WI38 (cell line): ENCODE data around the gene GUCA2A.

Experiments used
- H3K4me3 ChIP-seq: 2 replicates; pipeline ENCODE4 v1.5.1; 2011; ENCODE audit warnings: low read depth, mild to moderate bottlenecking, control low read depth, low read length
- CTCF ChIP-seq: IDR thresholded peaks from 2 replicates; pipeline ENCODE4 v1.5.1; 2012; ENCODE audit warnings: low read depth, mild to moderate bottlenecking, control low read depth, low read length

GUCA2A gene

GRCh38 chr1:42139444-42139843 is 25.1 kb downstream of the GUCA2A start:
- no peak for TF ChIP-seq CTCF
- no peak overlapping the region for H3K4me3 ChIP-seq

DNA sequence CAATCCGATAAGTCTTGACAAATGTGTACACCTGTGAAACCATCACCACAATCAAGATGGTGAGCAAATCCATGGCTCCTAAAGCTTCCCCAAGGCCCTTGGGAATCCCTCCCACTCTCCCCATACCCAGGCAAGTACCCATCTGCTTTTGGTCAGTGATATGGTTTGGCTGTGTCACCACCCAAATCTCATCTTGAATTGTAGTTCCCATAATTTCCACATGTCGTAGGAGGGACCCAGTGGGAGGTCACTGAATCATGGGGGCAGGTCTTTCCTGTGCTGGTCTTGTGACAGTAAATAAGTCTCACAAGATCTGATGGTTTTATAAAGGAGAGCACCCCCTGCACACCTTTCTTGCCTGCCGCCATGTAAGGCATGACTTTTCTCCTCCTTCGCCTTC is 26.0 kb downstream of the GUCA2A start:
- TF ChIP-seq CTCF = no peak
- H3K4me3 ChIP-seq = no peak overlapping the region

DNA sequence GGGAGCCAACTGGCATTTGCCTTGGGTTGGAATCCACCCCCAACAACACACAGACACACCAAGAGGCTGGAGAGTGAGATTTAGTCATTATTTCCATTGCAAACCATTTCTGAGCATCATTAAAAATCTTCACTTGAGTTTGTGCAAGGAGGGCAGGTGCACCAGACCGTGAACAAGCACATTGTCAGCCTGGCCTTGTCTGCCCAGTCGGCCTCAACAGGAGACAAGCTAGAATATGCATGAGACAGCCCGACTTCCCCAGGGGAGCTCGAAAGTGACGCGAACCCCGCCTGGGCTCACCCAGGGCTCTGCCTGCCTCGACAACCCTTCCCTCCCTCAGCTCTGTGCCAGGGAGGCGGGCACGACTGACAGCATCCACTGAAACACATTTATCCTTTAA is 26.8 kb downstream of the GUCA2A start:
- no peak for TF ChIP-seq CTCF
- no peak overlapping the region for H3K4me3 ChIP-seq

DNA sequence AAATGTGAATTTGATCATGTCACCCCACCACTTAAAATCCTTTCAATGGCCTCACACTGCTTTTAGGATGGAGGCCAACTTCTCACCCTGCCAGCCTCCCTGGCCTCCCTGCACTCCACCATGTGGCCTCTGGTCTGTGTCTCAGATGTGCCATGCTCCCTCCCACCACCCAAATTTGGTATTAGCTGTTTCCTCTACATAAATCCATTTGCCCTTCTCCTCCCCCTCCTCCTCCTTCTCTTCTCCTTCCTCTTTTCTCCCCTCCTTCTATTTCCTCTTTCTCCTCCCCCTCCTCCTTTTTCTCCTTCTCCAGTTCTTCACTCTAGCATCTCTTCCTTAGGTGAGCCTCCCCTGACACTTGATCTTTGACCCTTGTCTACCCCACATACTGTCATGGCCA is 28.1 kb downstream of the GUCA2A start:
- no peak for TF ChIP-seq CTCF
- H3K4me3 ChIP-seq = no peak overlapping the region

GRCh38 chr1:42135426-42135825 is 29.1 kb downstream of the GUCA2A start:
- no peak for TF ChIP-seq CTCF
- H3K4me3 ChIP-seq = no peak overlapping the region

DNA sequence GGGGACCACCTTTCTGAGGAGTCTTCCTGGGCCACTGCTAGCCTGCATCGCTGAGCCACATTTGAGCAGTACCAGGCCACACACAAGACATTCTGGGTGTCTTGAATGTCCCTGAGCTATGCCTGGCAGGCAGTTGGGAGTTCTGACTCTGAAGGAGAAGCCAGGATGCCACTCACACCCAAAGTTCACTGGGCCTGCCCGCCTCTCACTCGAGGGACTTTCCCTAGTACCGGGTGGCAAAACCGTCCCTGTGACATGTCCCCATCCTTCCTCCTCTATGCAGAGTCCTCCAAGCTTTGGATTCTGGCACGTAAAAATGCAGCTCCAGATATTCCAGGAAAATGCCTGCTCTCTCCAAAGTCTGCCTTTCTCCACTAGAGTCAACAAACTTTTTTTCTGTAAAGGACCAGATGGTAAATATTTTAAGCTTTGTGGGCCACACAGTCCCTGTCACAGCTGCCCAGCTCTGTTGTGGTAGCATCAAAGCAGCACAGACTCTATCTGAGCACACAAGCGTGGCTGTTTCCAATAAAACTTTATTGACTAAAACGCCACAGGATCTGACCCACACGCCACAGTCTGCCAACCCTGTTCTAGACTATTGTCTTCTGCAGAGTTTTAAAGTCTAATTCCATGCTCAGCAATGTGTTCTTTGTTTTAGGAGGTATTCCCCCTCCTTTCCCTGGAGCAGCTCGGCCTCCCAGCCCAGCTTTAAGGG is 30.6 kb downstream of the GUCA2A start:
- TF ChIP-seq CTCF = no peak

DNA sequence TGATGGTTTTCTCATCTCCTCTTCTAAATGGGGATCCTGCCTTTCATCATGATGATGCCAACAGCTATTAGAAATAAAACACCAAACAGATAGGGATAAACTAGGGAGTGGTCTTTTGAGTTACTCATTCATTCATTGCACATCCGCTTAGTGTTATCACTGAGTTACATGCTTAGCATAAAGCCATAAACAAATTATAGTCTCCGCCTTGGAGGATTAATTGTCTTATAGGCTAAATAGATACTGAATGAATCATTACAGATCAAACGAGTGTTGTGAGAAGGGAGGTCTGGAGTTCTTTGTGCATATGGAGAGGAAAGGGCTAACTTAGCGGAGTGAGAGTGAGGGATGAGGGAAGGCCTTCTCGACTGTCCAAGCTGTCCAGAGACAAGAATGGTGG is 31.2 kb downstream of the GUCA2A start:
- no peak overlapping the region for H3K4me3 ChIP-seq
- no peak for TF ChIP-seq CTCF

More for the DNA sequence above, 30.6 kb downstream of the GUCA2A start:
- no peak overlapping the region for H3K4me3 ChIP-seq
